HepG2 (cell line): ENCODE data around the gene GLUD2. TPM values are rescaled to one million over a fixed set of nuclear protein-coding genes. Genes with fewer than 3 reads are reported as not detected.

Experiments
- ATAC-seq: fragments of 200-7000 bp; cut with Tn5 transposase; 3 replicates; pipeline ENCODE4 v1.9.1; 2020; ENCODE audit warnings: mild to moderate bottlenecking, moderate library complexity
- BruUV-seq: library from RNA; stranded (reverse); fragments of 400-500 nt; replicated peaks from 2 replicates; lab custom pipeline; 2021; lab: Mats Ljungman, UMichigan
- CTCF ChIA-PET: fragments of 300-600 bp; formaldehyde crosslinking; extraction: SDS; loops from one replicate; lab custom pipeline; 2021; ENCODE audit warnings: low total read pairs, inconsistent platforms, low intra/inter-chr PET ratio; lab: Yijun Ruan, JAX
- POLR2A ChIA-PET: fragments of 350-600 bp; sonication (Branson Sonifier 250); formaldehyde crosslinking; loops from one replicate; lab custom pipeline; 2020; ENCODE audit warnings: antibody characterized with exemption, inconsistent platforms; lab: Yijun Ruan, JAX
- DNase-seq: peaks from one replicate; pipeline ENCODE4 v3.0.0-alpha.2; 2015; ENCODE audit warnings: low spot score
- FAIRE-seq: peaks from 3 replicates; lab custom pipeline; 2011; peaks lifted over from hg19 to GRCh38; lab: Jason Lieb, UNC
- H2AFZ ChIP-seq: one replicate; pipeline ENCODE4 v1.6.1; 2011; ENCODE audit warnings: low read length, inconsistent platforms
- H3K27ac ChIP-seq: fragments of 300-600 bp; 3 replicates; pipeline ENCODE4 v1.8.0; 2011; ENCODE audit warnings: mixed run types, mild to moderate bottlenecking, mixed read lengths, low read length, inconsistent platforms; ENCODE audit not compliant: insufficient read depth; ENCODE audit errors: extremely low read length
- H3K27me3 ChIP-seq, 2 experiments: fragments of 200-600 bp in 1 of 2; 2 replicates in 1 of 2; 3 replicates in 1 of 2; pipeline versions ENCODE4 v1.6.0 to v1.8.0; 2011; ENCODE audit warnings: low read length in 2 of 2, mild to moderate bottlenecking in 2 of 2, moderate library complexity in 2 of 2, inconsistent platforms in 1 of 2; ENCODE audit not compliant: insufficient read depth in 2 of 2, control insufficient read depth in 1 of 2
- H3K36me3 ChIP-seq, 2 experiments: fragments of 200-600 bp in 1 of 2; replicated peaks in 1 of 2; 2 replicates in 1 of 2; 3 replicates in 1 of 2; pipeline versions ENCODE4 v1.5.1 to v1.8.0; 2011; ENCODE audit warnings: low read length in 2 of 2, inconsistent platforms in 1 of 2; ENCODE audit not compliant: insufficient read depth in 2 of 2, control insufficient read depth in 1 of 2
- H3K4me1 ChIP-seq: 2 replicates; pipeline ENCODE4 v1.5.1; 2012; ENCODE audit warnings: low read length, inconsistent platforms; ENCODE audit not compliant: insufficient read depth
- H3K4me2 ChIP-seq: 2 replicates; pipeline ENCODE4 v1.6.0; 2011; ENCODE audit warnings: low read depth, low read length, inconsistent platforms
- H3K4me3 ChIP-seq, 3 experiments: fragments of 200-600 bp in 1 of 3; sonication (generic), shearing (Covaris generic) in 1 of 3; replicated peaks in 1 of 3; 2 replicates each; pipeline ENCODE4 v1.5.1; 2011 to 2016; ENCODE audit warnings: low read length in 3 of 3, inconsistent platforms in 2 of 3, low read depth in 2 of 3, mild to moderate bottlenecking in 2 of 3, control low read depth in 1 of 3, mixed read lengths in 1 of 3; ENCODE audit not compliant: insufficient read depth in 1 of 3
- H3K79me2 ChIP-seq: one replicate; pipeline ENCODE4 v1.6.1; 2011; ENCODE audit warnings: low read length, inconsistent platforms; ENCODE audit not compliant: insufficient read depth
- H3K9ac ChIP-seq: 2 replicates; pipeline ENCODE4 v1.6.0; 2011; ENCODE audit warnings: mild to moderate bottlenecking, low read depth, low read length, inconsistent platforms; ENCODE audit not compliant: insufficient read depth
- H3K9me3 ChIP-seq: 2 replicates; pipeline ENCODE4 v1.5.1; 2012; ENCODE audit warnings: mild to moderate bottlenecking, low read length
- H4K20me1 ChIP-seq: 2 replicates; pipeline ENCODE4 v1.6.0; 2011; ENCODE audit warnings: inconsistent platforms, mild to moderate bottlenecking, low read length, moderate library complexity; ENCODE audit not compliant: insufficient read depth
- ATF7 ChIP-seq, 2 experiments: fragments of 450-650 bp in 1 of 2; sonication (generic) in 1 of 2; formaldehyde crosslinking in 1 of 2; IDR thresholded peaks; 2 replicates each; pipeline versions ENCODE4 v1.4.0 to v1.6.1; 2016 to 2020; ENCODE audit warnings: antibody characterized with exemption in 1 of 2, mild to moderate bottlenecking in 1 of 2, missing genetic modification reagents in 1 of 2
- DDIT3 ChIP-seq: sonication (generic); formaldehyde crosslinking; IDR thresholded peaks from 2 replicates; pipeline ENCODE4 v1.4.0; 2020; ENCODE audit warnings: mild to moderate bottlenecking, missing genetic modification reagents
- KDM5B ChIP-seq: sonication (generic); formaldehyde crosslinking; IDR thresholded peaks from 2 replicates; pipeline ENCODE4 v1.4.0; 2020; ENCODE audit warnings: missing genetic modification reagents, mild to moderate bottlenecking, borderline replicate concordance
- KIAA2018 ChIP-seq: sonication (generic); formaldehyde crosslinking; IDR thresholded peaks from 2 replicates; pipeline ENCODE4 v1.5.0; 2020; ENCODE audit warnings: mild to moderate bottlenecking, missing genetic modification reagents, borderline replicate concordance
- REST ChIP-seq, 2 experiments: IDR thresholded peaks; 2 replicates each; pipeline ENCODE4 v1.6.1; 2011 to 2012; ENCODE audit warnings: low read length in 2 of 2, borderline replicate concordance in 1 of 2, low read depth in 1 of 2, mild to moderate bottlenecking in 1 of 2, moderate library complexity in 1 of 2
- SAFB2 ChIP-seq: sonication (generic); formaldehyde crosslinking; IDR thresholded peaks from 2 replicates; pipeline ENCODE4 v1.5.1; 2020; ENCODE audit warnings: missing genetic modification reagents, low read depth, mild to moderate bottlenecking, borderline replicate concordance
- TRIM22 ChIP-seq: fragments of 450-650 bp; IDR thresholded peaks from 2 replicates; pipeline ENCODE4 v1.6.1; 2017
- ZBTB3 ChIP-seq: sonication (generic); formaldehyde crosslinking; IDR thresholded peaks from 2 replicates; pipeline ENCODE4 v1.4.0; 2020; ENCODE audit warnings: low read depth, mild to moderate bottlenecking, moderate library complexity, missing genetic modification reagents, borderline replicate concordance
- ZNF678 ChIP-seq: sonication (generic); formaldehyde crosslinking; IDR thresholded peaks from 2 replicates; pipeline ENCODE4 v1.4.0; 2020; ENCODE audit warnings: mild to moderate bottlenecking, missing genetic modification reagents
- ZNF775 ChIP-seq: sonication (generic); formaldehyde crosslinking; IDR thresholded peaks from 2 replicates; pipeline ENCODE4 v1.4.0; 2020; ENCODE audit warnings: missing genetic modification reagents, mild to moderate bottlenecking, moderate library complexity, borderline replicate concordance
- WGBS: methylation state at CpG from one replicate; pipeline ENCODE4 v1.1.6; 2017; ENCODE audit warnings: low lambda C conversion rate; 5-methylcytosine and 5-hydroxymethylcytosine counted together
- in situ Hi-C: cut with HindIII; loops from 2 replicates; pipeline ENCODE4 v1.10.0; 2017; ENCODE audit warnings: low pct_unique_long_range_greater_than_20kb; ENCODE audit not compliant: extremely low pct_ligation_motif_present
- intact Hi-C: fragments of 100-400 bp; cut with micrococcal nuclease; formaldehyde crosslinking; loops from one replicate; pipeline ENCODE4 v1.10.0; 2022; ENCODE audit not compliant: unreplicated experiment
- polyA plus RNA-seq, 8 experiments: library from polyadenylated mRNA; depleted of rRNA in 3 of 8; stranded (reverse) in 7 of 8; unstranded in 1 of 8; fragments of >200 nt; fragmentation: Illumina TruSeq in 4 of 8; extraction: Trizol in 4 of 8; gene quantifications; 2 replicates each; pipeline versions ENCODE4 v1.2.1 to v1.2.3, GENCODE V29; 2011 to 2016; ENCODE audit warnings: low read depth in 4 of 8, missing spikeins in 1 of 8, mixed read lengths in 1 of 8; ENCODE audit not compliant: insufficient read depth in 1 of 8
- total RNA-seq, 5 experiments: library from RNA; depleted of rRNA; stranded (reverse); fragments of >200 nt; fragmentation: Illumina TruSeq; extraction: Trizol; gene quantifications; 2 replicates each; pipeline ENCODE4 v1.2.3, GENCODE V29; 2016; ENCODE audit warnings: low read depth in 1 of 5

Gene GLUD2
- total and polyA plus RNA-seq, 2 of the 13 experiments (the other 11 are each of a cell fraction or from before 2014, with no cell fraction given), result 3.4 to 8.0 TPM

- Histone ChIP-seq H3K4me3 (no peak overlapping the region), H3K36me3 (no peaks in the 10 kb centered on the region), H3K9me3 (no peaks in the 10 kb centered on the region), H3K27me3 (no peaks in the 10 kb centered on the region), H3K79me2 (no peaks in the 10 kb centered on the region), H3K27ac (no peak overlapping the region), H3K4me2 (no peak overlapping the region), H3K4me1 (peaks cover 14% of the 10 kb centered on the region; the same call in 1 of the 2 replicates), H3K9ac (no peak overlapping the region), H2AFZ (no peak overlapping the region), H4K20me1 (no peaks in the 10 kb centered on the region)
- FAIRE-seq (no peak), ATAC-seq (no peak), DNase-seq (no peak)
- in situ Hi-C loops (no loop called here), intact Hi-C loops (no loop called here)
- no TSS peak for BruUV-seq
- WGBS, result 30% methylated on average over 3 of the region's 3 CpGs
- CTCF ChIA-PET, result no interaction called here
- POLR2A ChIA-PET, result no interaction called here
- no peak for TF ChIP-seq DDIT3
- no peak for TF ChIP-seq REST (IDR thresholded peaks at IDR 0.05; ENCODE audit: borderline replicate concordance in 1 of 2, low read depth in 1 of 2, low read length in 2 of 2)
- no peak for TF ChIP-seq KIAA2018
- TF ChIP-seq ZNF678, result no peak
- TF ChIP-seq ZBTB3, result no peak
- TF ChIP-seq ZNF775 (CRISPR knock-in tag), result no peak
- no peak for TF ChIP-seq SAFB2 (CRISPR knock-in tag)
- TF ChIP-seq ATF7 (IDR thresholded peaks at IDR 0.05), result no peak
- no peak for TF ChIP-seq ATF7 (CRISPR knock-in tag; IDR thresholded peaks at IDR 0.05)
- TF ChIP-seq KDM5B (CRISPR knock-in tag), result no peak
- no peak for TF ChIP-seq TRIM22
Observed at GRCh38 chrX:121036137-121036536, 11.3 kb upstream of the GLUD2 start.
